HG03060 (cell line): ENCODE data around the gene EOMES.

Experiments
- ATAC-seq: cut with Tn5 transposase; IDR thresholded peaks from one replicate; pipeline ENCODE4 v1.9.1; 2021; ENCODE audit warnings: low read depth, moderate number of reproducible peaks; ENCODE audit not compliant: unreplicated experiment

EOMES gene

DNA sequence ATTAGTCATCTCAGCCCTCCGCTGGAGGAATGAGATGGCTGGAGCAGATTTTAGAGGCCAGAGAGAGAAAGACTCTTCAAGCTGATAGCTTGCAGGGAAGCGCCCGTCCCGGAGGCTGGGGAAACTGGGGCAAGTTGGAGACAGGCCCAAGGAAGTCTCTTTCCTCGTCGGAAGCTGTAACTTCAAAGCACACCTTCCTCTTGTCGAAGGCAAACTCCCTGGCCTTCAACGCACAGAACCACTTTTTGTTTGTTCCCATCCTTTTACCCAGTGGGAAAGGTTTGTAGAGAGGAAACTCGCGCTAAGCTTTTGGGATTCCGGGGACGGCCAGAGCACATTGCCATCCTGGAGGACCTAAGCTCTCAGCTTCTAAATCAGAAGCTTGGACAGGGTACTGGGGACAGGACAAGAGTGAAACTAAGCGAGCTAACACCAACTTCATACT is 900 bp upstream of the EOMES start:
- ATAC-seq: no peak

DNA sequence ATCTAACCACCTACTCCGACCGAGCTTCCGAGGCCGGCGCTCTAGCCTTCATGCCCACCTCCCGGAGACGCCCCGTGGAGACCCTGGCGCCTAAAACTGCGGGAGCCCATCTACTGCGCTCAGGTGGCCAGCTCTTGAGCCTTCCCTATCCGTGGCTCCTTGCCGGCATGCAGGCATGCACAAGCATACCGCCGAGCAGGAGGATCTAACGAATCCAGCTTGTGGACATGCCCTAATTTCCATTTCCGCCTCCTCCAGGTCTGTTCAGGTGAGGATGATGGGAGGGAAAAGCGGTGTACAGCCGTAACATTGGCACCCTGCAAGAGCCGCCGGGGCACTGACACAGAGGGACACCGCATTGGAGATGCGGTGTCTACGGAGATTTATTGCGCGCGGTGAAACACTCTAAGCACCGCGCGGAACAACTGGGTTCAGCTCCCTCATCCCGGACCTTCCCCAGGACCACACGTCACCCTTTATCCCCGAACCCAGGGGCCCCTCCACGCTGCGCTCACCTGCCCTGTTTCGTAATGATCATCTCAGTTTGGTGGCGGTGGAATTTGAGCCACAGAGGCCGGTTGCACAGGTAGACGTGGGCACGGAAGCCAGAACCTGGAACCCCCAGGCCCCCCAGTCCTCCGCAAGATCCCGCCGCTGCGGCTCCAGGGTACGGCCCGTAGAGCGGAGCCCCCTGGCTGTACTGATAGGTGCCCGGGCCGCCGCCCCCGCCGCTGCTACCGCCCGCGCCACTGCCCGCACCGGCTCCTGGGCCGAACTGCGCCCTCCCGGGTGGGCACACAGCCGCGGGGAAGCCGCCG is 1.0 kb downstream of the EOMES start:
- ATAC-seq: no peak

DNA sequence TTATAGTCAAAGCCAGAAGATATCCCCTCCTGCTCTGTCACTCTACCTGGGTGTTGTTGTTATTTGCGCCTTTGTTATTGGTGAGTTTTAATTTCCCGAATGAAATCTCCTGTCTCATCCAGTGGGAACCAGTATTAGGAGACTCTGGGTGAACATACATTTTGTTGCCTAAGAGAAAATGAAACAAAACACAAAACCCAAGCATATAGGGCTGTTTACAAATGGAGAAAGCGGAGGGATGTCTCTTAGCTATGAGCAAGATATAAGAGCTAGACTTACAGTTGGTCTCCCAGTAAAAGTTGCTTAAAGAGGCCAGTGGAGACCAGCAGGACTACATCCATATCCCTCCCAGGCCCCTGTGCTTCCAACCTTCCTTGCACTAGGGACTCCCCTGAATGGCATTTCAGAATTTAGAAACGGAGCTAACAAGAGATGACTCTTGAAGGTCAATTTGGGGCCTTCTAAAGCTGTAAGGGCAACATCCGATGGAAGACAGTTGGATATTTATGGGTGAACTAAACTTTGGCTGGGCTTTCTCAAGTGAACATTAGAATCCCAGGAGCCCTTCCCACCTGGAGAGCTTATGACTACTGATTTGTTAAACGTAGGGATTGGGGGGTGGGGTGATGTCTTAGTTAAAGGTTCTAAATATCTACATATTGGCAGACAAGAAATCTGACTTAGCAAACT is 2.7 kb downstream of the EOMES start:
- ATAC-seq: no peak

DNA sequence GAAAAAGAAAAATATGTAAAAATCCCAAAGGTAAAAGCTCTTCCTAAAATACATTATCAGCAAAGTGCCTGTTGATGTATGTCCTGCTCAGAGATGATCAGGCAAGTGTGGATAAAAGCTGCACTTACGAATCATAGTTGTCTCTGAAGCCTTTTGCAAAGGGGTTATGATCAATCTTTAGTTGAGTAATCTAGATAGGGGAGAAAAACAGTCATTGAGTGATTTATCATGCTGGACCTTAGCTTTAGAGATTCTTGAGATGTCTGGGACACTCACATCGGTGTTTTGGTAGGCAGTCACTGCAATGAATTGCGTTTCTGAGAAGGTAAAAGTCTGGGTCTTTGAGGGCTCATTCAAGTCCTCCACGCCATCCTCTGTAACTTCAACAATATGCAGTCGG is 3.7 kb downstream of the EOMES start:
- no peak for ATAC-seq

DNA sequence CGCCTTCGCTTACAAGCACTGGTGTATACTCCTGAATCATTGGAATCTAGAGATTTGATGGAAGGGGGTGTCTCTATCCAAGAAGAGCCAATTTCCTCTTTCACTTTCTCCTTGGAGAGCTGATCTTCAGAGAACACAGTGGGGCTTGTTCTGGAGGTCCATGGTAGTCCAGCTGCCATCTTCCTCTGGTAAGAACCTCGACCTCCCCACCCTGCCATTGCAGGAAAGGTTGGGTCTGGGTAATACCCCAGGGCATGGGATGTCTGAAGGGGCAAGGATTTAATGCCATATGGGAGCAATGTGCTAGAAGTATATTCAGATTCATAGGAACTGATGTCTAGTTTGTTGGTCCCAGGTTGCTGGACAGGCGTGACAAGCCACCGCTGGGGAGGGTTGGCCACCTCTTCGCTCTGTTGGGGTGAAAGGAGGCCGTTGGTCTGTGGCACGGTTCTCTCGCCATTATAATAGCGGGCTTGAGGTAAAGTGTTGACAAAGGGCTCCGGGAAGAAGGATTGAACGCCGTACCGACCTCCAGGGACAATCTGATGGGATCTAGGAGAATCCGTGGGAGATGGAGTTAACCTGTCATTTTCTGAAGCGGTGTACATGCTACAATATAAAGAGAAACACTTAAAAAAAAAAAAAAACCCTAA is 4.8 kb downstream of the EOMES start:
- no peak for ATAC-seq

DNA sequence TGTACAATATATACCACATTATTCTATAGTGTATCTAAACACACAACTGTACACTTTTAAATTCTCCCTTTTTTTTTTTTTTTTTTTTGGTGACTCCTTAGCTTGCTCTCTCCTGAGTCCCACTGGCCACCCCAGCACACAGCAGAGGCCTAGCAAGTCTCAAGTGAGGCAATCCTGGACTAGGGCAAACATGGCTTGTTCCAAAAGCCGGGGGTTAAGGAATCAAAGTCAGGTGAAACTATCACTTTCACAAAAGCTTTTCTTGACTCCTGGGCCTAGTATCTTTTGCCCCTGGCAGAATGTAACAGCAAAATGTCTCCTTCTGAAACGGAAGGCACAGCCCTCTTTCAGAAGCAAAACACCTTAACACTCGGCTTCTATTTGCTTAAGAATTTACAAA is 5.8 kb downstream of the EOMES start:
- ATAC-seq: no peak

DNA sequence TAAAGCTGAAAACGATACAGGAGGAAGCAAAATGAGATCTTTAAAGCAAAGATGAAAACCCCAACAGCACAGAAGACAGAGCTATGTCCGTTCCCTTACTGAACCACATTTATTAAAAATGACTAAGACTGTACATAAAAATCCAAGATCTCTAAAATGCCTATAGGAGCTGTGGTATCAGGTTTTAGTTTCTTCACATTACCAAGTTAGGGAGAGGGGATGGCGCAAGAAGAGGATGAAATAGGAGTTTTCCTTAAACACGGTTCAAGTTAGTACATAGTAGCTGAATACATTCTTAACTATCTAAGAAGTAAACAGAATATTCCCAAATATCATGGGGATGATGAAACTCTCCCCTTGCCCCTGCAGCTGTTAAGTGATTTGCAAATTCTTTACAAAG is 6.3 kb downstream of the EOMES start:
- no peak for ATAC-seq

DNA sequence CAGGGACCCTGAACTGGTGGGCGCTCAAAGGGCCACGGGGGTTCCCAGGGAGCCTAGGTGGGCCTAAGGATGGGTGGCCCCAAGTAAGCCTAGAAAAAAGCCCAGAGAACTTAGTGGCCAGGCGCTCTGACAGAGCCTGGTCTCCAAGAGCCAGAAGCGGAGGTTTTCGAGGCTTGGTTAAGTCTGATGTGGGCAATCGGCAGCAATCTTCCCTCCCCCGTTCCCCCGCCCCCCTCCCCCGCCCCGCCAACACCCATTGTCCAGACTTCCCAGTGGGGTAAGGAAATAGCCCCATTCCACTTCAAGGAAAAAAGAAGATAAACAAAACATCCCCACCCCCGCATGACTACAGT is 6.7 kb downstream of the EOMES start:
- no peak for ATAC-seq

DNA sequence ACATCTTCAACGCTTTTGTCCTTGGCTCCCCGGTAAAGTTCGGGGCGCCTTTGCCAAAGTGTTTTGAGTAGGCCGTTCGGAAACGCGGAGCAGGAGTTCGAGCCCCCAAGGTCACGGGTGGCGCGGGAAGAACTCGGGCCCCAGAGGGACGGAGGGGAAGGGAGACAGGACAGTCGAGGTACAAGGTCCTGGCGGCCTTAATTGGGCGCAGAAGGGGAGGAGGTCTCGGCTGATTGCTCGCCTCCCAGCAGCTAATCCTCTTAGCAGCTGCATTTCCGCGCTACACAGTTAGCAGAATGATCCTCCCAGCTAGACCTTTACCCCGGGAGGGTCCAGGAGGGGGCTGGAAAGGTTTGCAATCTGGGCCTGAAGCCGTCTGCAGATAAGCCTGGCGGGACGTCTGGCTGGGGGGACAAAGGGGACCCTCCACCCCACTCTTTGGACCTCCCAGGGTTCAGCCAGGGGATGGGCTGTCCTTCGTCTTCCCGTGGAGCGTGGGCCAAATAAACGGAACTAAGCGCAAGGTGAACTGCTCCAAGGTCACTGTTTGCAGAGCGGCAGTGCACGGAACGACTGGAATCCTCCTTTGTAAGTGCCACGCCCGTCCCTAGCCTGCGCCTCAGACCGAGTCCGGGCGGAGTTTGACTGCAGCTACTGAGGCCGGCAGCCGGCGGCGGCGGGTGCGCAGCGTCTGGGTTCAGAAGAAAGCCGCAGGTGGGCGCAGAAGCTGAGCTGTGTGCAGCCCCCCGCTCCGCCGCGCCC is 7.2 kb downstream of the EOMES start:
- no peak for ATAC-seq

DNA sequence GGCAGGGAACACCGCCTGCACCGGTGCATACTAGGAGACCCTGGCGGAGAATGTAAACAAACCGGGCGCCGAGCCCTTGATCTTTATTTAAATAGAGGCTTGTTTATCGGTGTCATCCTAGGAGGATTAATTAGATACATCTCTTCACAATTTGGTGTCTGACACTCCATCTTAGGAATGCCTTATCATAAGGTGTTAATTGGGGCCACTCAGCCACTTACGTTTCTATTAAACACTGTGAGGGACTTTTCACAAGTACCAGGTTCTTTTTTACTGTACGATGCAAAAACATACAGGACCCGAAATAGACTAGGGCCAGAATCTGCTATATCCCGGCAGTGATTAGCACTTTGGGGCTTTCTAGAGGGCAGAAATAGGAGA is 8.0 kb downstream of the EOMES start:
- ATAC-seq: no peak

DNA sequence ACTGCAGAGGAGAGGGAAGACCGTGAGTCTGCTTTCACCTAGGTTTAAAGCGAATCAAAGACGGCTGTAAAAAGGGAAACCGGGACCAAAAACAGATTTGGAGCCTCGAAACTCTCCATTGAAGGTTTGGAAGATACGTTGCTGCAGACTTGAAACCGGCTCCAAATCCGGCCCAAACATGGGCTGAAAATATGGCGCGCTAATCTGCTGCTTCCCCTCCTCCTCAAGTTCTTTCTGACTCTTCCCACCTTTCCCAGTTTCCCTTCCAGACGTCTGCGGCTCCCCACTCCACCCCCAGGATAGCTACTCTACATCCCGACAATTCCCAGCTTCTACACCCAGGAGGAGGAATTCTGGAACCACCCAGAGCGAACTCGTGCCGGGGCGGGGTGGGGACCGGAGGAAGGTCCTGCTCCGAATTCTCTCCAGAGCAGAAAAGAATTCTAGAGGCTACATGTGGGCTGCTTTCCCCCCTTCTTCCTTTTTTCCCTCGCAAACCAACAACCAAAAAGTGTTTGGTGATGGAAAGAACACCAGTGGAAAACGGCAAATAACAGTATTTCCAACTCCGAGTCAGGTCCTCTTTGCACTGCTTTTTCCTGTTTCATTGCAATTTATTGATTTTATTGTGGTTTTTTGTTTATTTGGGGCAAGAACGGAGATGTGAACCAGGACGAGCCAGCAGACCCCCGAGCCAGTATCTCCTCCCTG is 8.5 kb downstream of the EOMES start:
- ATAC-seq: no peak

DNA sequence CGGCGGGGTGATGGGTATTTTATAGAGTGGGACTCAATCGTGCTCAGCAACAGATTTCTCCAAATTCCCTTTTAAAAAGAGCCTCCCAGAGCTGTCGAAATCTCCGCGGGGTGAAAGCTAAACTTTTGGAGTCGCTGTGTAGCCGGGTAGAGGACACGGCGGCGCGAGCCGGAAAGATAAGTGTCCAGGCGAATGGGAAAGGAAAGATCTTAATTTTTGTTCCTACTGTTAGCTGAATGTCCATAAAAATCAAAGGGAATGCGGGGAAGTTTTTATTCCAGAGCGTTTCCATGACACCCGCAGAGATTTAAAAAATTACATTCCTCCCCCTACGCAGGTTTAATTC is 9.1 kb downstream of the EOMES start:
- no peak for ATAC-seq

DNA sequence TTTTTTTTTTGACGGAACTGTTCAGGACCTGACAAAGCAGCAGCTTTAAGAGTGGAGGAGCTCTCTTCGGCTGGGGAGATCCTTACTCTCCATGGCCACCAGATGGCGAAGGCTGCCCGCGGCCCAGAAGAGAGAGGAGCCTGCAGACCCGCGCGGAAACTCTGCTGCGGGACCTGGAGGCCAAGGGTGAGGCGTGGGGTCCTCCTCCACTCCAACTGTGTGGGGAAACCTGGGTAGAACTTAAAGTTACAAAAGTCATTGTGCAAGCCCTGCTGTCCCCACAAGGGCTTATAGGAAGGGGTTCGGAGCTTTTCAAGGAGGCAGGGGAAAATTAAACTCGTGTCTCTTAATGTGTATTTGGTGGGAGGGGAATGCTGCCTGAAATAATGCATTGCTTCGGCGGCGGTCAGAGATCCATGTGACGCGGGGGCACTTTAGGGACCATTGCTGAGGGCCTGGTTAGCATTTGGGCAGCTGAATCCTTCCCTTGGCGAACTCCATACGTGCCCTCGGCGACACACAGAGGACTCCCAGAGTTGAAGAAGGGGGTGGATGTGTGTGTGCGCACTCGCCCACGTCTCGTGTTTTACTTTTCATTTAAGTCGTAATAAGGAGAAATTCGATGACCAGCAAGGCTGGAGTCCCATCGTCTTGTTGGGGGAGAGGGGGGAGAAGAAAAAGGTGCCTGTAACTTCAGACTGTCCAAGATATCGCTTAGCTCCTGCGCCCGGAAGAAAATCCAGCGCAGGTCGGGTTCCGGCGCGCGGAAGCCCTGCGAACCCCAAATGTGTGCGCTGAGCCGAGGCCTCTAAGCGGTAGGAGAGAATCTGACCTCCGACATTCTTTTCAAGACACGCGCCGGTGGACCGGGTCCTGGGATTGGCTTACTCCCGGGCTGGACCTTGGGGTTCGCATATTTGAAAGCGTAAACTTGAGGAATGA is 9.7 kb downstream of the EOMES start:
- ATAC-seq: no peak

DNA sequence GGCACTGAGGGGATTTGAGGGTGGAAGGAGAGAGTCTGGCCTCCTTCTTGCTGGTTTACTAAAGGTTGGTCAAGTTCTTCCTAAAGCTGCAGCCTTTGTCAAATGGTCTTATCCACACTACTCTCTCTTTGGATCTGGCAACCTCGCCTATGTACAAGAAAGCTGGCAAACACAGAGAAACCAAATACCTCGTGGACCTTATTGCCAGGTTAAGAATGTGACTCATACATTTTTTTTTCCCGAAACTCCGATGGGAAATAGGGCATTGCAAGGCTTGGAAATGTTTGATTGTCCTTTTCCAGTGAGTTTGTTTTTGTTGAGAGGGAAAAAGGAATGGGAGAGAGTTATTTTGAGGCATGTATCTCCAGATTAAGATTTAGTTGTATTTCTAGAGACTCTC is 13.9 kb downstream of the EOMES start:
- ATAC-seq: no peak

DNA sequence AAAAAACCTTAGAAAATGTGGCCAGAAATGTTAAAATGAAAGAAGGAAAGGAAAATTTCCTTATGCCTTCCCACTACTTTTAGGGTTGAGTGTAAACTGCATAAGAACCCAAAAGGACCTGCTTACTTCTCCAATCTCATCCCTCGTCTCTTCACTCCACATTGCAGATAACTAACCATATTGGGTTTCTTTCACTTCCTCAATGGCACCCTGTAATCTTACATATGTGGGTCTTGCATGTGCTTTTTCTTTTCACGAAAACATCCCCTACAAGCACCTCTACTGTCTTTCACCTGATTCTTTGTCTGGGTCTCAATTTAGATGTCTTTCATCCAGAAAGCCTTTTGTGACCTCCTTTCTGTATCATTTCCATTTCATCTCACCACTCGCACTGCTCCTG is 23.1 kb downstream of the EOMES start:
- no peak for ATAC-seq

DNA sequence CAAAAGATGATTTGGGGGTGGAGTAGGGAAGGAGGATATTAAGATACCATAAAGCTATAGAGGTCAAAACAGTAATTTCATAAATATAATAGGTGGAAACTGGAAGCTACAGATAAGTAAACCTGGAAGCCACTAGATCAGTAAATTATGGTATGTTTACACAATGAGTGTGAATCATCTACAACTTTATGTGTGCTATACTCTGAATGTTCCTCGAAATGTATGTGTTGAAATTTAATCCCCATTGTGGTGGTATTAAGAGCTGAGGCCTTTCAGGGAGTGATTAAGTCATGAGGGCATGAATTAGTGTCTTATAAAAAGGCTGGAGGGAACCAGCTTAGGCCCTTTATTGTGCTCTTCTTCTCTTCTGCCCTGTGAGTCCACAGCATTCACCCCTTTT is 25.2 kb downstream of the EOMES start:
- ATAC-seq: no peak

DNA sequence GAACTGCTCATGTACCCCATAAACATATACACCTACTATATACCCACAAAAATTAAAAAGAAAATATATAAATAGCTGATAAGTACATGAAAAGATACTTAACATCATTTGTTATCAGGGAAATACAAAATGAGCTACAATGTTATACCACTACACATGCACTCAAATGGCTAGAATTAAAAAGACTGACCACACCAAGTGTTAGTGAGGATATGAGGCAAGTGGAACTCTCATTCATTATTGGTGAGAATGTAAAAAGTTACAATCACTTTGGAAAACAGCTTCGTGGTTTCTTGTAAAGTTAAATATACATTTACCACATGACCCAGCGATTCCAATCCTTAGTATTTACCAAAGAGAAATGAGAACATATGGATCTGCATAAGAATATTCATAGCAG is 26.5 kb downstream of the EOMES start:
- ATAC-seq: no peak

DNA sequence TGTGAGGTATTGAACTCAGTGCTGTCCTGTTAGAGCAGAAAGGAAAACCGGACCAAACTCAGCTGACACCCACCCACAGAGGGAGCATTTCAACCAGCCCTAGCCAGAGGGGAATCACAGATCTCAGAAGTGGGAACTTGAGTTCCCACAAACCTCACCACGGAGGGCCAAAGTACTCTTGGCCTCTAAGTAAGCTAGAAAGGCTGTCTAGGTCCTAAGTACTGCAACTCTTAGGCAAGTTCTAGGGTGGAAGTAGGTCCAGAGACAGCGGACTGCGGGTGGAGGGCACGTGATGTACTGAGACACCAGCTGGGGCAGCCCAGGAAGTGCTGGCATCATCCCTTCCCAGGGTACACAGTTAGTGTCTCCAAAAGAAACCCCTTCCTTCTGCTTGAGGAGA is 34.1 kb downstream of the EOMES start:
- ATAC-seq: no peak

DNA sequence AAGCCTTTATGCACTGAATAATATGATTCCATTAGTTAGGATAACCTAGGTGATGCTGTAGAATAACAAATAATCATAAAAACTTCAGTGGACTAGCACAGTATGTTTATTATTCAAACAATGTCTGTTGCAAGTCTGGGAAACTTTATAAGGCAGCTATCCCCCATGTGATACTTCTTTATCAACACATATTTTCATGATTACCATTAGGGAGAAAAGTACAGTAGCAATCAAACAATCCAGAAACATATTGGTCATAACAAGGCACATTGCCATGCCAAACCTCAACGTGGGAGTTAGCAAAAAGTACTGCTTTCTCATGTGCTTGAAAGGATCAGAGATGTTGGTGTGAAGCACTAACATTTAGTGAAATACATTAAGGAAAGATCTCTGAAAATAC is 35.5 kb downstream of the EOMES start:
- no peak for ATAC-seq

DNA sequence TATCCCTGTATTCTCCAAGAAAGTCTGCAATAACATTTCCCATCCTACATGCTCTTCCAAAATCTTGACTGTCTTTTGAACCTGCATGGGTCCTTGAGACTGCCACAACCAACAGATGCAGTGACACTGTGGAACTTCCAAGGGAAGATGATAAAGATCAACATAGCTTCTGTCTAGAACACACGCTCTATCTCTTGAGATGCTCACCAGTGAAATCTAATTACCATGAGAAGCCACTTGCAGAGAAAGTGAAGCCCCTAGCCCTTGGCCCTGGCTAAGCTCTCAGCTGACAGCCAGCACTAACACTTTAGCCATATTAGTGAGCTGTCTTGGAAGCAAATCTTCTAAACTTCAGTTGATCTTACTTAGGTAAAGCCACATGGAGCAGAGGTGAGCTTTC is 36.6 kb downstream of the EOMES start:
- ATAC-seq: no peak
